ENCODE measurements around the gene MMP21.

DNA sequence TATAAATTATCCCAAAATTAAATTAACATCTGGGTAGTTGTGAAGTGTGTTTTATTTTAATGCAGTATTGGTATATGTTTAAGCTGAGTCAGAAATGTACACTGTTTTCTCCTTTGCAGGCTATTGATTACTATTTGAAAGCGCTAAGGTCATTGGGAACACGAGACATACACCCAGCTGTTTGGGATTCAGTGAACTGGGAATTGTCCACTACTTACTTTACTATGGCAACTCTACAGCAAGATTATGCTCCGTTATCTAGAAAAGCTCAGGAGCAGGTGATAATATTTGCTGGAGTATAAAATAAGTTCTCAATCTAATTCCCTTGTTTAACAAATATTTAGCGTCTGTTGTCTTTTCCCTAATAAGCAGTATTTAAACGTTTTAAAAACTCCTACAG lies 28.2 kb downstream of the MMP21 start:
- TF ChIP-seq, protein P1, sequence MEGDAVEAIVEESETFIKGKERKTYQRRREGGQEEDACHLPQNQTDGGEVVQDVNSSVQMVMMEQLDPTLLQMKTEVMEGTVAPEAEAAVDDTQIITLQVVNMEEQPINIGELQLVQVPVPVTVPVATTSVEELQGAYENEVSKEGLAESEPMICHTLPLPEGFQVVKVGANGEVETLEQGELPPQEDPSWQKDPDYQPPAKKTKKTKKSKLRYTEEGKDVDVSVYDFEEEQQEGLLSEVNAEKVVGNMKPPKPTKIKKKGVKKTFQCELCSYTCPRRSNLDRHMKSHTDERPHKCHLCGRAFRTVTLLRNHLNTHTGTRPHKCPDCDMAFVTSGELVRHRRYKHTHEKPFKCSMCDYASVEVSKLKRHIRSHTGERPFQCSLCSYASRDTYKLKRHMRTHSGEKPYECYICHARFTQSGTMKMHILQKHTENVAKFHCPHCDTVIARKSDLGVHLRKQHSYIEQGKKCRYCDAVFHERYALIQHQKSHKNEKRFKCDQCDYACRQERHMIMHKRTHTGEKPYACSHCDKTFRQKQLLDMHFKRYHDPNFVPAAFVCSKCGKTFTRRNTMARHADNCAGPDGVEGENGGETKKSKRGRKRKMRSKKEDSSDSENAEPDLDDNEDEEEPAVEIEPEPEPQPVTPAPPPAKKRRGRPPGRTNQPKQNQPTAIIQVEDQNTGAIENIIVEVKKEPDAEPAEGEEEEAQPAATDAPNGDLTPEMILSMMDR (IDR thresholded peaks at IDR 0.05), result no peak
- no peak for TF ChIP-seq POLR2A (IDR thresholded peaks at IDR 0.05)
